ENCODE data around the gene RAB28. TPM values are rescaled to one million over a fixed set of nuclear protein-coding genes. Genes with fewer than 3 reads are reported as not detected.

Gene RAB28
- total RNA-seq, 2 donors from 2014 or later: 13.2 to 15.8 TPM

DNA sequence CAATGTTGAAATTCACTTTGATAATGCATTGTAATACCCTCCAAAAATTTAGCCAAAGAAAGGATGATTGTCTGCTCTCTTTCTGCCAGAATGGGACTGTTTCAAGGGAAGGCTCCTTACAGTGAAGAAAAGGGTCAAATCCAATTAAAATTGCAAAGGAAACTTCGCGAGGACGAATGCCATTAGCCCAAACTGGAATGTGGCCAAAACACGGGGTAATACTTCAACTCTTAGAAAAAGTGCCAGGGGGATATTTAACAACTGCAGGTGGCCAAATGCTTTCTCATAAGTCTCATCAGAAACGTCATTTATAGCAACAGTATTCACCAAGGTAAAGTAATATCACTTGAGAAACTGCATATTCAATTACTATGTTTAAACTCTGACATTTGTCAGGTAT lies 31.1 kb upstream of the RAB28 start:
- ATAC-seq (no peak), DNase-seq (no peak)
- intact Hi-C loops (cut with DNase I, micrococcal nuclease): no loop called here

DNA sequence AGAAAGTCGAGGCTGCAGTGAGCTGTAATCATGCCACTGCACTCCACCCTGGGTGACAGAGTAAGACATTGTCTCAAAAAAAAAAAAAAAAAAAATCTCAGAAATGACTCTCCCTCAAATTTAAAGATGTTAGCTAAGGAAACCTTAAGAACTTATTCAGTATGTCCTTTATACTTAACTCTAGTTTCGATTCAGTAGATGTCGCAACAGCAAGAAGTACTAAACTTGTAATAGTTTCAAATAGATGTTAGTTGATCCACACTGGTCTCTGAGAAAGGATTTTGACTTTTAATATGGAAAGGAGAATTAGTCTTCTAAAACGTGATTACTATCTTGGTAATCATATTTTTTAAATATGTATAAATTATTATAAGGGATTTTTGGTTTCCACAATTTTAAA lies 30.6 kb upstream of the RAB28 start:
- DNase-seq: no peak
- no peak for ATAC-seq
- intact Hi-C loops (cut with DNase I, micrococcal nuclease): no loop called here

DNA sequence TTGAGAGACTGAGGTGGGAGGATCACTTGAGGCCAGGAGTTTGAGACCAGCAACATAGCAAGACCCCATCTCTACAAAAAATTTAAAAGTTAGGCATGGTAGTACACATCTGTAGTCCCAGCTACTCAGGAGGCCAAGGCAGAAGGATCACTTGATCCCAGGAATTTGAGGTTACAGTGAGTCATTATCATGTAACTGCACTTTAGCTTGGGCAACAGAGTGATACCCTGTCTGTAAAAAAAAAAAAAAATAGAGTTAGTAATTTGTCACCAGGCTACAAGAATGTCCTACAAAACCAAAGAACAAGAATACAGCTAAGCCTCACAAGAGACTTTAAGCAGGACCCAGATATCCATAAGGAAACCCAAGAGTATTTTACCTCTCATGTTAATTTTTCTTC lies 27.0 kb upstream of the RAB28 start:
- ATAC-seq: no peak
- no peak for DNase-seq
- intact Hi-C loops (cut with DNase I, micrococcal nuclease): no loop called here

DNA sequence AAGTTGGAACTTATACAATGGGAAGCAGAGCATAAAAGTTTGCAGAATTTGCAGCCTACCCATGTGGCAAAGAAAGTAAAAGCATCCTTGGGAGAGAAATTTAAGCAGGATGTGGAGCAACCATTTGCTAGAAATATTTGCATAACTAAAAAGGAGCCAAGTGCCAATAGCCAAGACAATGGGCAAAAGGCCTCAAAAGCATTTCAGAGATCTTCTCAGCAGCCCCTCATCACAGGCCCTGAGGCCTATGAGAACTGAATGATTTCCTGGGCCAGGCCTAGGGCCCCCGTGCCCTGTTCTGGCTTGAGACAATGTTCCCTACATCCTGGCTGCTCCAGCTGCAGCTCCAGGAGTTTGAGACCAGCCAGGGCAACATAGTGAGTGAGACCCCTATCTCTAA lies 25.3 kb upstream of the RAB28 start:
- intact Hi-C loops (cut with DNase I, micrococcal nuclease): no loop called here
- ATAC-seq: no peak

DNA sequence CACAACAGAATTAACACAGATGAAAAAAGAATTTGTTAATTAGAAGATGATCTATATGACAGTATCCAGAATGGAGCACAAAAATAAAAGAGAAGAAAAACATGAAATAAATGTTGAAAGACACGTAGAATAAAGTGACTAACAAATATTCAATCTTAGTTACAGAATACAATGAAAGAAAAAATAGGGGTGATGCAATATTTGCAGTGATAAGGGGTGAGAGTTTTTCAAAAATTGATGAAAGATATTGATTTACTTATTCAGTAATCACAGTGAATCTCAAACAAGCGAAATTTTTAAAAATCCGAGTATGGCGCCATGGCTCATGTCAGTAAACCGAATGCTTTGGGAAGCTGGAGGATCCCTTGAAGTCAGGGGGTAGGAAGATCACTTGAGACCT lies 20.2 kb upstream of the RAB28 start:
- intact Hi-C loops (cut with DNase I, micrococcal nuclease): no loop called here
- no peak for DNase-seq
- no peak for ATAC-seq

More for the DNA sequence above, 25.3 kb upstream of the RAB28 start:
- no peak for DNase-seq

DNA sequence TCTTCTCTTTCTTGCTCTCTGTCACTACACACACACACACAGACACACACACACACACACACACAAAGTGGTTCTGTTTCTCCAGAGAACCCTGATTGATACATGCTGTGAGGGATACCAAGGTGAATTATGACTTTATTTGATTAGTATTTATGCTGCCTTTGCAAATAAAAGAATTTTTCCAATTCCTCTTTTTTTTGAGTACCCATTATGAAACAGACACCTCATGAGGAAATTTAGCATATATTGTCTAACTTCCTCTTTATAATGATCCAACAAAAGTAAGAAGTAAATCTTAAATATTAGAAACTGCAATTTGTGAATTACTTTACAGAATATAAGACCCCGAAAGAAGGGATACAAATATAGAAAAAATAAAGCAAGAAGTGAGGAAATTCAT lies 14.3 kb upstream of the RAB28 start:
- ATAC-seq (no peak), DNase-seq (no peak)
- intact Hi-C loops (cut with DNase I, micrococcal nuclease): no loop called here

DNA sequence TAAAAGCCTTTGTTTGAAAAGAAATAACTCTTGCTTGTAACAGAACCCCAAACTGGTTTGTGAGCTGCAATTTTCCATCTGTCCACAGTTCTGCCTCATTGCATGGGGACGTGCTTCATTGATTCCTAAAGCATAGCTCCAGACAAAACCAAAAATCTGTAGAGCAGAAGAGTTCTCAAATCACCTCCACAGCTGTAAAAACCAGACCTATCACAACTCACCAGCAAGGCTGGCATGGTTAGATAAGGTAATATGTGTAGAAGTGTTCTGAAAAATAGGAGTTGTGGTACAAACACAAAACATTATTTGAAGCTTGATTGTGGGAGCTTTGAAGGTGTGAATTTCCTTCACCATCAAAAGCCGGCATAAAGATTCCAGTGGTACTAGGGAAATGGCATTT lies 12.5 kb upstream of the RAB28 start:
- intact Hi-C loops (cut with DNase I, micrococcal nuclease): no loop called here

DNA sequence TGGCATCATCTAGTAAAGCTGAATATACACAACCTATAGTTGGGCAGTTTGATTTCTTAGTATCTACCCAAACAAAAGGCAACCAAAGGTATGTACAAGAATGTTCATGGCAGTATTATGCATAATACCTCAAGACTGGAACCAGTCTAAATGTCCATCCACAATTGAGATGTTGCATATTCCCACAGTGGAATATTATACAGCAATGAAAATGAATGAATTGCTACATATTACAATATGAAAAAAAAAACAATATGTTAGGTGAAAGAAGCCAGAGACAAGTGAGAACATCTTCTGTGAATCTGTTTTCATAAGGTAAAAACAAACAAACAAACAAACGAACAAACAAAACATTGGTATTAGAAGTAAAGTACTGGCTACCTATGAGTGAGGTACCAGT lies 11.6 kb upstream of the RAB28 start:
- ATAC-seq (no peak), DNase-seq (no peak)
- intact Hi-C loops (cut with DNase I, micrococcal nuclease): no loop called here

More for the DNA sequence above, 12.5 kb upstream of the RAB28 start:
- DNase-seq: no peak
- no peak for ATAC-seq

DNA sequence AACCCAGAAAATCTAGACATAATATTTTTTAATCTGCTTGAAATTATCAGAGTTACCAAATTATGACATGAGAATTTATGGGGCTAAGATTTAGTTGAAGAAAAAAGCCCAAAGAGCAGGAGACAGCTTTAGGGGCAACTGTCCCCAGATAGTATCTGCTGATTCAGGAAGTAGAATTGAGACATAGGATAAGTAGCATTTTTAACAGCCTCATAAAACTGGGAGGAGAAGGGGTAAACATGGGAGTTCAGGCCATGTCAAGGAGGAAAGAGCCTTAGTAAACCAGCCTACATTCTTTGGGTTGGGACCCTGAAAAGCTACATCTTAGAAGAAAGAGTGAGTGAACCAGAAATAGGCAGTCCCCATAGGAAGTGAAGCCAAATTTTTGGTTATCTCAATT lies 9.7 kb upstream of the RAB28 start:
- peak; percentile 84 for ATAC-seq
- intact Hi-C loops (cut with DNase I, micrococcal nuclease): no loop called here
- DNase-seq: no peak

DNA sequence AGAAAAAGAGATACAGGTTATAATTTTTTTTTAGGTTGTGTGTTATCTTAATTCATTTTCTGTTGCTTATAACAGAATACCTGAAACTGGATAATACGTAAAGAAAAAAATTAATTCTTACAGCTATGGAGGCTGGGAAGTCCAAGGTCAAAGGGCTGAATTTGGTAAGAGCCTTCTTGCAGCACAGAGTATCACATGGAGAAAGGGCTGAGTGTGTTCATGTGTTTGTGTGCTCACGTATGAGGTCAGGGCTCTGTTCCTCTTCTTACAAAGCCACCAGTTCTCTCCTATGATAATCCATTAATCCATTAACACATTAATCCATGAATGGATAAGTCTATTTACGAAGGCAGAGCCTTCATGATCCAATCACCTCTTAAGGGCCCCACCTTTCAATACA lies 8.6 kb upstream of the RAB28 start:
- no peak for ATAC-seq

DNA sequence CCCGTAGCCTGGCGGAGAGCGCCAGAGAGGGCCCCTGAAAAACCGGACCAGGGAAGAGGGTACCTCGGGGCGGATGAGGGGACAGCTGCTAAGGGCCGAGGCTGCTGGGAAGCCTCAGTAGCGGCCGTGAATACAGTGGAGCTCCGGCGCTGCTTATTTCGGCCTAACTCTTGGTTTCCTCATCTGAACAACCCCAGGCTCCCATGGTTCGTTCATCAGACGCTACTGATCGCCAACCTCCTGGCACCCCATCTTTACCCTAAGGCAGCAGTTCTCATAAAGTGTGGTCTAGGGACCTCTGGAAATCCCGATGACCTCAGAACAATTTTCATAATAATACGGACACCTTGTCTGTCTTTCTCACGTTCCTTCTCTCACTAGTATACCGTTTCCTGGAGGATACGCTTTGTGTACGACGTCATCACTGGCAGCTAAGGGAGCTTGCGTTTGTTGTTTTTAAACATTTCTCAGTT lies 645 bp upstream of the RAB28 start:
- DNase-seq: no peak
- intact Hi-C loops (cut with DNase I, micrococcal nuclease): loop anchor here in 1 of 2 donors (10.0 kb wide), 1 partner anchor 60 kb away; the partner anchor contains the start of gene NKX3-2

More for the DNA sequence above, 8.6 kb upstream of the RAB28 start:
- intact Hi-C loops (cut with DNase I, micrococcal nuclease): no loop called here
- DNase-seq: no peak

DNA sequence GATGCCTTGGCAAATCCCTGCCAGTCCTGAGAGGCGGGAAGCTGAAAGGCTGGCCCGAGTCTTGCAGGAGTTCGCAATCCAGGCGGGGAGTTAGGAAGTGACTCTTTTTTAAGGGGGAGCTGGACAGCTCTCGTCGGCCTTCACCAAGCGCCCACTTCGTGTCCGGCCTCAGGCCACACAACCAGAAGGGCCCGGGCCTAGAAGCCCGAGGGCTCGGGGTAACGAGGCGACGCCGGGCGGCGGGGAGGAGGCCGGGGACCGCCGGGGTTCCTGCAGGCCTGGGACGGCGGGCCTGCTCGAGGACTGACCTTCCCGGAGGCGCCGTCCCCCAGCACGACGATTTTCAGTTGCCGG lies 395 bp downstream of the RAB28 start:
- intact Hi-C loops (cut with DNase I, micrococcal nuclease): loop anchor here in 1 of 2 donors (10.0 kb wide), 1 partner anchor 61 kb away; the partner anchor contains the start of gene NKX3-2

More for the DNA sequence above, 645 bp upstream of the RAB28 start:
- peak; percentile 15 for ATAC-seq

DNA sequence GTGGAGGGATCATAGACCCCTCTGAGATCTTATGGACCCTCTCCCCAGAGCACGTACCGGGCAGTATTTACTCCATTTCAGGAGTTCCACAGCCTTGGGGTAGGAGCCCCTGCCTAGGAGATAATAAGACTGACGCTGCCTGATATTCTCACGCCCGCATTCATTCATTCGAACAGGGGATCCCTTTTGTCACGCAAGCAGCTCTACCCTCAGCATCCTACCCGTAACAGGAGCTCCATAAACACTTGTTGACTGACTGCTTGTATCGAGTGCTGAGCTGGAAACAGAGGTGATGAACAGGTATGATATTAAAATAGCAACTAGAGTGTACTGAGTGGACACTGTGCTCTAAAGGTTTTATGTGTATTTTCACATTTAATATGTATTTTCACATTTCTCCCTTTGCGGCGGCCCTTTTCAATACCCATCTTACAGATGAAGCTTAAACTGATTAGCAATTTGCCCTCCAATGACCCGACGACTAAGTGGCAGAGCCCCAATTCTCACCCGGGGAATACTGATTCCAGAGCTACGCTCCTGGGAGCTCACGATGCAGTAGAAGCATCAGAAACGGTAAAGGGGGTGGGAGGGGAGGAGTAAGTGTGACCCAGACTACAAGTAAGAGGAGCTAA lies 888 bp downstream of the RAB28 start:
- ATAC-seq (no peak), DNase-seq (no peak)
- intact Hi-C loops (cut with DNase I, micrococcal nuclease): loop anchor here in 1 of 2 donors (10.0 kb wide), 1 partner anchor 62 kb away; the partner anchor contains the start of gene NKX3-2

More for the DNA sequence above, 395 bp downstream of the RAB28 start:
- peak; percentile 38 for ATAC-seq
- DNase-seq: peak in 1 of 2 donors; percentile 58

DNA sequence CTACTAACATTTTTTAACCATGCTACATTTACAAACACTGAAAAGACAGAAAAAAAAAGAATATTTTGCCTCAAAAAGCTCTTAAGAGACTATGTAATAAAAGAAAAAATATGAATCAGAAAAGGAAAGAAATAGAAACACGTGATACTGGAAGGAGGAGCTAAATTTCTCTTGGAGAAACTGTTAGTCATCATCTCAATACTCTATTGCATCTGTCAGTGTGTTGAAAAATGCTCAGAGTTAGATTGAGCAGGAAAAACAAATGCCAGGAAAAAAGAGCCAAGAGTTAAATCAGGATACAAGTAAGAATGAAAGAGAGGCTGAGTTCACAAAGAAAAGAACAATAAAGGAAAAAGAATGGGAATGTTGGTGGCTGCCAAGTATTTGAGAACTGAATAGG lies 2.6 kb downstream of the RAB28 start:
- intact Hi-C loops (cut with DNase I, micrococcal nuclease): loop anchor here in 1 of 2 donors (10.0 kb wide), 1 partner anchor 63 kb away; the partner anchor contains the start of gene NKX3-2
- ATAC-seq: no peak
- no peak for DNase-seq

DNA sequence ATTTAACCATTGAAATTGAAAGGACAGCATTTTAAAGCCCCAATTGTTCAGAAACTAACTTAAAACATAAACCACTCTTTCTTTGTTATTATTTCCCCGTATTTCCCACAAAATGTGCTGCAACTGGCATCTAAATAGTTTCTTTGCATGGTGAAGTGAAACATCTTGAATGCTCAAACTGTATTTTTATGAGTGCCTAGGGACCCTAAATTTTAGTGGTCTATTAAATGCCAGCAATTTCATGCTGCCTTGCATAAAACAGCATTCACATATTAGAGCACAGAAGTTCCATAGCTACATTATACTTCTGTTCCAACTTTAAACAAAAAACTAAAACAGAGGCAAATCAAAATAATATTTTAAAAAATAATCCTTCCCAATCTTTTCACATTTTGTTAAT lies 5.4 kb downstream of the RAB28 start:
- intact Hi-C loops (cut with DNase I, micrococcal nuclease): no loop called here
- no peak for DNase-seq
- ATAC-seq: no peak

DNA sequence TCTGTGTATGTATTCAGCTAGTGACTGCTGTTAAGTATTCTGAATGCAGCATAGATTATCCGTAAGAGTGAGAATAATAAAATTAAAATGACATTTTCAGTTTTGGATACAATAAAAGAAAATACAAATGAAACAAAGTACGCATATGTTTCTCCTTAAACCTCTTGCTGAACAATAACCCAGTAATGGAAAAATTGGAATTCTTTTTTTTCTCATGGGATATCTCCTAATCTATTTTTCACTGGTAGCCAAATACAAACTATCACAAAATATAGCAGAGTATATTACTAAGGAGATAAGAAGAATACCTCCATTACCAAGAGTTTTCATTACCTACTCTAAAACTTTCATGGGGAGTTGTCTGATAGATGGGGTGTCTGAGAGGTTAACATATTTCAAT lies 6.0 kb downstream of the RAB28 start:
- DNase-seq (no peak), ATAC-seq (no peak)
- intact Hi-C loops (cut with DNase I, micrococcal nuclease): no loop called here

DNA sequence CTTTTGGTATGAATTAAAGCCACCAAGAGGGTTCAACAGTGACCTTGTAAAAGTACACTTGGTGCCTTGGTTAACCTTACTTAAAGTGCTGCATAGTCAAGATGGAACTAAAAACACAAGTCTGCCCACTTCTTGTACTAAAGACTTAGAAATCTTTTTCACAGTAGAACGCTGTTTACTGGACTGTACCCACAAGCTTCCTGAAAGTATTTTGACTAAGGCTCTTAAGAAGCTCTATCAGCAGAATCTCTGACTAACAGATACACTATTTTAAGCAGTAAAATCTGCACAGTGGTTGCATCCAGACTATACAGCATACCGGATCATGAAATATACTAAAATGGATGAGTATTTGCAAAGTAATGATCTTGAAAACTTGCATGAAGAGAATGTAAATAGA lies 7.2 kb downstream of the RAB28 start:
- no peak for DNase-seq
- intact Hi-C loops (cut with DNase I, micrococcal nuclease): no loop called here
- ATAC-seq: no peak

DNA sequence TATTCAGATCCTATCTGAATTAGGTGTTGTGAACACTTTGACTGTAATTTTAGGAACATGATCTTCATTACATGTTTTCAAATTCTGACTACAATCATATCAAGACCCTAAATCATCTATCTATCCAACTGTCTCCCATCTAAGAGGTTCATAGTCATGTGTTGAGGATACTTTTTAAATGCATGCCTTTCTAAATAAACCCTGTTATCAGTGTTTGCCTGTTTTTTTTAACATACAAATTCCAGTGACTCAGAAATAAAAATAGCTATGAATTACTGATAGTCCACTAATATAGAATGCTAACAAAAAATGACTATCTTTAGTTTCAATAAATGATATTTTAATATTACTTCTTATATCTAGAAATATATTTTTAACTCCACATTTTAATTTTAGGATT lies 8.0 kb downstream of the RAB28 start:
- intact Hi-C loops (cut with DNase I, micrococcal nuclease): no loop called here
- no peak for DNase-seq
- no peak for ATAC-seq

DNA sequence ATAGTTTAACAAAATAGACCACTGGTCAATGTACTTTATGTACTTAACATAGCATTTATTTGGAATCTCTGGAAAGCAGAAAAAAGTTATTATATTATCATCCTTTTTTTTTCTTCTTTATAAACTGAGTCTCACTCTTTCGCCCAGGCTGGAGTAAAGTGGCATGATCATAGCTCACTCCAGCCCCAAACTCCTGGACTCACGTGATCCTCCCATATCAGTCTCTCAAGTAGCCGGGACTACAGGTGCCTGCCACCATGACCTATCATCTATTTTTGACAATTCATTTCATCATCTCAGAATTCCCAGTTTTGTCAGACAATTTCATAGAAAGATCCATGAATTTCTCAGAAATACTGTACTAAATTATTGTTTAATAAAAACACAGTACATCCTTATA lies 12.7 kb downstream of the RAB28 start:
- DNase-seq: no peak
- ATAC-seq: no peak
- intact Hi-C loops (cut with DNase I, micrococcal nuclease): no loop called here

DNA sequence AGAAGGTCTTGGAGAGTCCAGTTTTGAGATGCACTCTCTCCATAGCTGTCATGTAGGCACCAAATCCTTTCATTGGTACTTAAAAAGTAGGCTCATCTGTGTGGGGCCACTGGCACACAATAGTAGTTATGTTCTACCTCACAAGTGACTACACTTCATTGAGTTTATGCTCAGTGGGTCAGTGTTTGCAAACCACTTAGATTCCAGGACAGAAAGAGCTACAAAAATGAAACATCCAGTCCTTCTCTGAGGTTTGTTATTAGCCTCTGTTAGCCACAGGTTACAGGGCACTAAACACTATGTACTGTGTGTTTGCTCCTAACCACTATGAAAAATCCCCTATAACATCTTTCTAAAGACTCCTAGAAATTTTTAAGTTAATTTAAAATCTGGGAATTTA lies 13.8 kb downstream of the RAB28 start:
- ATAC-seq (no peak), DNase-seq (no peak)
- intact Hi-C loops (cut with DNase I, micrococcal nuclease): no loop called here

DNA sequence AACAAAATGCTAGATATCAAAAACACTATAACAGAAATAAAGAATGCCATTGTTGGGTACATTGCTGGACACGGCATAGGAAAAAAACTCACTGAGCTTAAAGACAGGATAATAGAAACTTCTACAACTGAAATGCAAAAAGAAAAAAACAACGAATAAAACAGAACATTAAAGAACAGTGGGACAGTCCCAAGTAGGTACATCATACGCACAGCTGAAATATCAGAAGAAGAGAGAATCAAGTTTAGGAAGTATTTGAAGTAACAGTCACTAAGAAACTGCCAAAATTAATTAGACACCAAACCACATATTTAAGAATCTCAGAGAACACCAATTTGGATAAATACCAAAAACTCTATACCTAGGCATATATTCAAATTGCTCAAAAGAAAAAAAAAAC lies 19.2 kb downstream of the RAB28 start:
- ATAC-seq (no peak), DNase-seq (no peak)
- intact Hi-C loops (cut with DNase I, micrococcal nuclease): no loop called here
